GM18520 (cell line): Measurements from ENCODE around the gene CPA4.

Experiments used
- ATAC-seq: cut with Tn5 transposase; IDR thresholded peaks from one replicate; pipeline ENCODE4 v1.9.1; 2021; ENCODE audit not compliant: unreplicated experiment

Gene CPA4

DNA sequence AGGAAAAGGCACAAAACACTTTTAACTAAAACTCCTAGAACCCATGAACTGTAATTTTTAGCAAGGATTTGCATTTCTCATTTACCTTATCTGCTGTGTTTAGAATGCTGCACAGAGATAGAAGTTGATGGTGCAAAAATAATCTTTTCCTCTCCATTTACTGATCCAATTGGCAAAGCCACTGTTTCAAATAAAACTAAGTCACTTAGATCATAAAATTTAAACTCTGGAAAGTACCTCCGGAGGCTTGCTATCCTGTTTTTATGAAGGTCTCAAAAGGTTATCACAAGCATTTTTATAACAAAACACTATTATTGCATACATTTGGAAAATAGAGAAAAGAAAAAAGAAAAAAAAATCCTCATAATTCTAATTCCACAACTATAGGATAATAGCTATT, 18.7 kb upstream of the CPA4 start:
- ATAC-seq: no peak

DNA sequence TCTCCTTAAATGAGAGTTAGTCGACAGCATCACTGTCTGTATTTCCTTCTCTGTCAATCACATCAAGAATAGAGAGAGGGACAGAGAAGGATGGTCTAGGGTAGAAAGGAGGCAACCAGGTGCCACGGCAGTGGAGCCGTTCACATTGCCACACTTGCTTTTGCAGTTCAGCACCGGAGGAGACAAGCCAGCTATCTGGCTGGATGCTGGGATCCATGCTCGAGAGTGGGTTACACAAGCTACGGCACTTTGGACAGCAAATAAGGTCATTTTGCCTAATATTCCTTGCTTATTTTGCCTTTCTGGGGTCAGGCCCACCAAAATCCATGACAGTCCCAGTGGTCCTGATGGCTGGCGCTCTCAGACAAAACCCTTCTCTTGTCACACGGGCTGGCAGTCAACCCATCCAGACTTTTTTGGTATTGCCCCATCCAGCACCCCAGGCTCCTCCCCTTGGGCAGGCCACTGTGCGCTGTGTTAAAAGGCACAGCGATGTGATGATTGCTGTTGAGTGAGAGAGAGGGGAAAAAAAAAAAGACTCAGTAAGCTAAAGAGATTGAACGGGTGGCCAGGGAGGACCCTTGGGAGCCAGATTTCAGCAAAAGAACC, 17.9 kb upstream of the CPA4 start:
- ATAC-seq: no peak

DNA sequence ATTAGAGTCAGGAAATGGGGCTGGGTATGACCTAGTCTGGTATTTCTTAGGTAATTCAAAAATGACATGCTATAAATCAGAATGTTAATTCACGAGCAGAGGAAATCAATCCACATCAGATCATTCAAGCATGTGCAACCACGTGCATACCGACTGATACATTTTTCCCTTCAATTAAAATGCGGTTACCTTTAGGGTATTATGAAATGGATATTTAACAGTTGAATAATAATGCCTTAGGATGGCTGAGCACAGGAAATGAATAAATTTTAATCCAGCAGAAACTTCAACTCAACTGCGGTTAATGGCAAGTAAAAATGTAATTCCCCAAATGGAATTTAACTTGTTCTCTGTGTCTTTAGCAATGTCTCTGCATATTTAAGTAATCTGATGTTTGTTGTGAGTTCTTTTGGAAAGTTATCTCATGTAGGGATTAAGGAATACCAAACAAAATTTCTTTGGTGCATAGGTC, 17.1 kb upstream of the CPA4 start:
- ATAC-seq: no peak

DNA sequence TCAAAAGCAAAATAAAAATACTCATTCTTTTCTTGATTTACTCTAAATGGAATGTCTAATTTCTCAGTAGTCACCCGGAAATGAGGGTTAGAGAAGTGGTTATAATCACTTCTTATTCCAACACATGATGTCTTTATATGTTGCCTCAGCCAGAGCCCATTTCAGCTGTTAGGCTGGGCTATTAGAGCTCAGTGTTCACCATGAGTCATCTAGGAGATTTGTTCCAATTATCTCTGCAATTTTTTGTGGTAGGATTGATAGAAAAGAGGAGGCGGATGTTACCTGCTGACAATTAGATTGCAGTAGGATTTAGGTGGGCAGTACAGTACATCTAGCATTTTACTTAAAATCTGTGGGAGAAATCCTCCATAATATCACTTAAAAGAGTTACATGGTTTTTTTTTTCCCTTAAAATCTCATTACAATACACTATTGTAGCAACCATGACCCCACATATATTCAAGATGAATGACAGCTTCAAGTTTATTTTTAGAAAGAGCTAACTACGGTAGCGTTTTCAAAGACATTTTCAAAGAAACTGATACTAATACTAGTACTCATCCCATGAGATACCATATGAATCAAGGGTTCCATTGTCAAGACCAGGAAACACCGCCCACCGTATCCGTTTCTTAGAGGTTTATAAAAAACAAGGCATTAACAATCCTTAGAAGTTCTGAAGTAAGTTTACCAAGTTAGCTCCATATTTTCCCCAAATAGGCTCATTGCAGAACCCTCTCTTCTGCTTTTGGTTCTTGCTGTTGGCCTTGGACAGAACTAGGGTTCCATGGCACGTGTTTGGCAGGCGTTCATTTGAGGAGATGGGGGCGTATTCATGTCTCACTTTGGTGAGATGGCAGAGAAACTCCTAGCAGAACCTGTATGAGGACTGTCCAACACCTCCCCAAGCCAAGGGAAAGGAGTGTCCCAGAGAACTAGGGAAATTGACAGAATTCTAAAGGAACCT, 15.9 kb upstream of the CPA4 start:
- no peak for ATAC-seq

DNA sequence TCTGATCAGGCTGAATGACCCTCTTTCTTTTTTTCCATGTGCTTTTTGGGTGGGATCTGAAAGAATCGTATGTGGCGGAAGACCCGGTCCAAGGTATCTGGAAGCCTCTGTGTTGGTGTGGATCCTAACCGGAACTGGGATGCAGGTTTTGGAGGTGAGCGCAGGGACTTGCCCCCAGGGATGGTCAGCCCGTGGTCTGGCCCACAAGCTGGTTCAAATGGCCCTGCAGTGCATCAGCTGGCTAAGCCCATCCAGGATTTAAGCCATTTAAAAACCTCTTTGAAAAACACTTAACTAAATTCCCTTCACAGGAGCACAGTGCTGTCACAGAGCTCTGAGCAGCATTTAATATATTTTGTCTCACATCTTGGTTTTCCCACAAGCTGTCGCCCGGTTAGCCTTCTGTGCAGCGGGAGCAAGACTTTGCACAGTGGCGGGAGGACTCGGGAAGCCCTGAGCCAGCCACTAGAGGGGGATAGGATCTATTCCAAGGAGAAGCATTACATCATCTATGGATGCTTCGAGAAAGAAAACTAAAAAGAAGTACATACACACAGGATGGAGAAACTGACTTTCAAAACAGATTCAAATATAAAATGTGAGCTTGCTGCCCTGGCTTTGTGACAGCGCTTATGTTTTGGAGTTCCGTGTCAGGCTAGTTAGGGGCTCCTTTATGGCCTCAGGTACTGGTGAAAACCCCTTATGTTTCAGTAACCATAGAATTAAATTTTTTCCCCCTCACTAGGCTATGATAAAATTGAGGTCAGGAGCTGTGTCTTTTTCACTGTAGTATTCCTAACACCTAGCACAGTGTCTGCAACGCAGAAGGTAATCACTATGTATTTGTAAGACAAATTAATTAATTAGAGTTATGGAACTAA, 15.0 kb upstream of the CPA4 start:
- ATAC-seq: no peak

DNA sequence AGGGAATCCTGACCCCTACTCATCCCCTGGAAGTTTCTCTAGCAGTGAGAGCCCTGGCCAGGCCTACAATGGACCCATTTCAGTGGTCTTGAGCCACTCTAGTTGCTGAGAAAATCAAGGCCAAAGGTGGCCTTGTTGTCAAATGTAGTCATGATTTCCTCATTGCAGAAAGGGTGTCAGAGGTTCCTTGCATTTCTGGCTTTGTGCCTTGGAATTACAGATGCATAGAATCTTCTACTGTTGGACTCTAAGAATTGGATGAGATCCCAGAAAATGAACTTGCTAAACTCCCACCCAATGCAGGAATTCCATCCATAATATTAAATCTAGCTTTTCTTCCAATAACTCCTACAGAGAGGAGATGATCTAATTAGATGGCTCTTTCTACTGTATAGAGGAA, 14.1 kb upstream of the CPA4 start:
- no peak for ATAC-seq

DNA sequence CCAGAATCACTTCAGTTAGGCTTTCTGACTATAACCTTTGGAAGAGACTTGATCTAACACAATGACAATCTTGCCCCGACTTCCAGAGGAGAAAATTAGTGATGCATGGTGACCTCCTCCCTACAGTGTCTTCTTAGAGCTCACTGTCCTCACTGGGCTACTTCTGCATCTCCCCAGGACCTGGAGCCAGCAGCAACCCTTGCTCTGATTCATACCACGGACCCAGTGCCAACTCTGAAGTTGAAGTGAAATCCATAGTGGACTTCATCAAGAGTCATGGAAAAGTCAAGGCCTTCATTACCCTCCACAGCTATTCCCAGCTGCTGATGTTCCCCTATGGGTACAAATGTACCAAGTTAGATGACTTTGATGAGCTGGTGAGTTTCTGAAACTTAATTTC, 13.7 kb upstream of the CPA4 start:
- no peak for ATAC-seq

DNA sequence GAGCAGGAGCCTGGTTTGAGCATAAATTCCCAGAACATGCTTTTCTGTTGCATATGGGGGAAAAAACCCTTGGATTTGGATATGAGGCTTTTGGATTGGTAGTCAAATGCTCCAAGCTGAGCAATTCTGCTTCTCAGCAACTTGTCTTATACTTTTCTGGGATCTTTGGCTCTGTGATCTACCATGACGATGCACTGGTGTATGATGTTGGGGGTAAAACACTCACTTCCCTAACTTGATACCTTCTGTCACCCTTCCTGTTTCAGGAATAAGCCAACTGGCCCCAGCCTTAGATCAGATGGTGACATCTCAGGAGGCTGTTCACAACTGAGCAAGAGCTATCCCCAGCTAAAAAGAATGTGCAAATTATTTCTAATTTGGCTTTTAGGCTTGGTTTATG, 13.1 kb upstream of the CPA4 start:
- ATAC-seq: no peak

DNA sequence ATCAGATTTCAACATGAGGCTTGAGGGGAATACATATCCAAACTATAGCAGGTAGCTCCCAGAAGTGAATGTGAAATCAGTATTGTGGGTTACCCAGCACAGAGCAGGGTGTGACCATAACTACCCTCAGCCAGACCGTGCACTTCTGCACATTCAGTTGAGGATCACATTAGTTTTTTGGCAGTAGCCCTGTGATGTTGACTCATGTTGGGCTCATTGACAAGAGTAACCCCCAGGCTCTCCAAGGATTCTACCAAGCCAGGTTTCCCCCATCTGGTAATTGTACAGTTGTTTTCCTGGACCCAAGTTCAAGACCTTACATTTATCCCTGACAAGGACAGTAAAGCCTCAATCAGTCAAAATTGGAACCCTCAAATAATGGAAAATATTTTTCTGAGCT, 11.7 kb upstream of the CPA4 start:
- no peak for ATAC-seq

DNA sequence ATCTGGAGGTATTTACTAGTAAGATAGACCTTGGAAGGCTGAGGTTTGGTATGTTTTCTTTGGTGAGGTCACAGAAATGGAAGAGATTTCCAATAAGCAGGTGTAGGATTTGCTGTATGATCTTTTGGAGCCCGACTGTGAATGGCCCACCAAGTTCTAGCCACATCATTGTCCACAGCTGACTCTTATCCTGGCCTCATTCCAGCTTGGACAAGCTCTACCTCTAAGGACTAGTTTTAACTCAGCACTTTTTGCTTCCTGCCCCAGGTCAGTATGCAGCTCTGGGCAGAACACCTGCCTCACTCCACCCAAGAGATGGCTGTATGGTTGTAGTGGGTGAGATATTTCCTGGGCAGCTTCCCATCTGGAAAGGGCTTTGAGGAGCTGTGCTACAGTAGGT, 6.1 kb upstream of the CPA4 start:
- ATAC-seq: no peak

DNA sequence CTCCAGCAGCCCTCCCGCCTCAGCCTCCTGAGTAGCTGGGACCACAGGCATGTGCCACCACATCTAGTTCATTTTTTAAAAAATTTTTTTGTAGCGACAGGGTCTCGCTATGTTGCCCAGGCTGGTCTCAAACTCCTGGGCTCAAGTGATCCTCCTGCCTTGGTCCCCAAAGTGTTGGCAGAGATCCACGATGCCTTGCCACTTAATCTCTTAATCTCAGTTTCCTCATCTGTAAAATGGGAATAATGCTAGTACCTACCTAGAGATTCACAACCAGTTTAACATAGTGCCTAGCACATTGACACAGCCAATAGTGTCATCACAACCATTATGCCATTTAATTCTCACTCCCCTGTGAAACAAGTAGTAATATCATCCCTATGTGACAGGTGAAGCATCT, 4.8 kb upstream of the CPA4 start:
- no peak for ATAC-seq

DNA sequence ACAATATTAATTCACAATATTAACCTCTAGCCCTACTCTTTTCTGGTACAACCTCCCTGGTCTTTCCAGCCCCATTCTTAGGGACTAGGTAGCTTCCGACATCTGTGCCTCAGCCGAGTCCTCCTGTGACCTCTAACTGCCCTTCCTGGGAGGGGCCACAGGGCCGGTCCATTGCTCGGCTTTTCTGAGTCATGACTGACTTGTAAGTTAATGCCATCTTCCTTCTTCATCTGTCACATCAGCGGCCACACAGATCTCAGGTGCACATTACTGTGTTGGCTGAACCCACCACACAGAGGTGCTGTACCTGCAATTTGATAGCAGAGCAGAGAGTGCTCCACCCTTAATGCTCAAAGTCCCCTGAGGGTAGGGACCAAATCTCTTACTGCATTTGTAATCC, 4.1 kb upstream of the CPA4 start:
- no peak for ATAC-seq

DNA sequence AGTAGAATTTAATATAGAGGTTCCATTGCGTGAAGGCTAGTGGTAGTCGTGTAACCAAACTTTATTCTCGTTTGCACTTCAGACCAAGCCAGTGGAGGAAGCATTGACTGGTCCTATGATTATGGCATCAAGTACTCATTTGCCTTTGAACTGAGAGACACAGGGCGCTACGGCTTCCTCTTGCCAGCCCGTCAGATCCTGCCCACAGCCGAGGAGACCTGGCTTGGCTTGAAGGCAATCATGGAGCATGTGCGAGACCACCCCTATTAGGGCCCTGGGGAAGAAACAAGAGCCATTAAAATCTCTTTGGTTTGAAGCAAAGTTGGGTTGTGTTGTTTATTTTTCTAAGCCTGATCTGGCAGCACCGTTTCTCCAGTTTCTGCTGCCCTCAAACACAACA, 3.5 kb upstream of the CPA4 start:
- no peak for ATAC-seq

DNA sequence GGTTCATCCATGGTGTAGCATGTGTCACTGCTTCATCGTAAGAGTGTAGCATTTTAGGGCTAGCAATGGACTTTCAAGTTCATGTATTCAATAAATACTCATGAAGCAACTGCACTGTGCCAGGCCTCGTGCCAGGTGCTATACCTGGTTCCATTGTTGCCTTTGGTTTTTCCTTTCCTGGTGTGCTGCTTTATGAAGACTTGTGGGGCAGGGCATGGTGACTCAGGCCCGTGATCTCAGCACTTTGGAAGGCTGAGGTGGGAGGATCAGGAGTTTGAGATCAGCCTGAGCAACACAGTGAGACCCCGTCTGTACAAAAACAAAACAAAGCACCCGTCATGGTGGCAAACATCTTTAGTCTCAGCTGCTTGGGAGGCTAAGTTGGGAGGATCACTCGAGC, 2.2 kb upstream of the CPA4 start:
- ATAC-seq: no peak

DNA sequence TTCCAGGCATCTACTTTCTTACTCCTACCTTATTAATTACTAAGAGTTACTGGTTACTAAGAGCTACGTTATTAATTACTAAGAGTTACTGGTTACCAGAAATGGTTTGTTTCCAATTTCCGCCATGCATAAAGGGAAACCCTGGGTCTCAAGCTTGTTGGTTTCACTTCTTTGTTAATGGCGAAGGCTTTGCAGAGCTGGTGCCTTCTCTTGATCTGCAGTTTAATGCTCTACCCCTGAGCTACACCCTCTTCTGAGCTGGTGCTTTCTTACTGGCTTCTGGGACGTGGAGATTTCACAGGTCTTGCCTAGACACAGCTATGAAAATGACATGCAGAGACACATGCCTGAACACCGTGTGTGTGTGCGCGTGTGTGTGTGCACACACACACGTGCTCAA, 560 bp downstream of the CPA4 start:
- no peak for ATAC-seq

DNA sequence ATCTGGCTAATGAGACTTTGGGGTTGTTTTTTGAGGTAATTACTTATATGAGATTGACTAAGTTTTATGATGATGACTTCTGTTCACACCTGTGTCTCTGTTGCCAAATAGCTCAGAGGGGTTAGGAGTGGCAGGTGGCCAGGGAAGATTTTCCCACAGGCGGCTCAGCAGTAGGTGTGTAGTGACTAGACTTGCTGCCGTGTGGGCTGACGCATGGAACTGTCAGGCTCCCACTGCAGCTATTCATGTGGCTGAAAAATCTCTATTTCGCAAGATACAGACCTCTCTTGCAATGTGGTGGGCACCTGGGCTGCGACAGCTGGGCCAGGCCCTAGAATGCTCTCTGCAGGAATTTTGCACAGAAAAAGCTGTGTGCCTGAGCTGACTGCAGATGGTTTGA, 1.4 kb downstream of the CPA4 start:
- ATAC-seq: no peak

DNA sequence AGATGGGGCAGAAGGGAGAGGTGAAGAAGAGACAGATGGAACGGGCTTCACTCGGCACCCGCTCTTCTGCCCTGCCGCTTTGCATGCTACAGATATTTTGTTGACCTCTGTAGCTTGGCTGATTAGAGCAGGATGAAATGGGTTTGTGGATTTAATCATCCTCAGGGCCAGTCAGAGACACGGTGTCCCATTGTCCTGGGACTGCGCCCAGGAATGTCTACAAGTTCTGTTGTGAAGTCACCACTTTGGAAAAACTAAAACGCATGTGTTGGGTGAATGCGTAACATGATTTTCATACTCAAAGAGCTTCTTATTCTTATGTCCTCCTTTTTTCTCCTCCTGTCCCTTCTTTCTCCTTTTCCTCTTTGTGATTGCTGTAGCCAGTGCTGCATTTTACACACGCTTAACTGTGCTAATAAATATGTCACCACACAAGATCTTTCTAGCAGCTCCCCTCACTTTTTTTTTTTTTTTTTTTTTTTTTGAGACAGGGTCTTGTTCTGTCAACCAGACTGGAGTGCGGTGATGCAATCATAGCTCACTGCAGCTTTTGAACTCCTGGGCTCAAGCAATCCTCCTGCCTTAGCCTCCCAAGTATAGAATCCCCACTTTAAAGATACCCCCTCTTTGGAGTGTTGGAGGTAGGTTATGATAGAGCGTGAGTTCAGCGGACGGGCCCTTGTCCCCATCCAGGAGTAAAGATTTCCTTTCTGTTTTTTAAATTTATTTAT, 3.4 kb downstream of the CPA4 start:
- ATAC-seq: no peak

DNA sequence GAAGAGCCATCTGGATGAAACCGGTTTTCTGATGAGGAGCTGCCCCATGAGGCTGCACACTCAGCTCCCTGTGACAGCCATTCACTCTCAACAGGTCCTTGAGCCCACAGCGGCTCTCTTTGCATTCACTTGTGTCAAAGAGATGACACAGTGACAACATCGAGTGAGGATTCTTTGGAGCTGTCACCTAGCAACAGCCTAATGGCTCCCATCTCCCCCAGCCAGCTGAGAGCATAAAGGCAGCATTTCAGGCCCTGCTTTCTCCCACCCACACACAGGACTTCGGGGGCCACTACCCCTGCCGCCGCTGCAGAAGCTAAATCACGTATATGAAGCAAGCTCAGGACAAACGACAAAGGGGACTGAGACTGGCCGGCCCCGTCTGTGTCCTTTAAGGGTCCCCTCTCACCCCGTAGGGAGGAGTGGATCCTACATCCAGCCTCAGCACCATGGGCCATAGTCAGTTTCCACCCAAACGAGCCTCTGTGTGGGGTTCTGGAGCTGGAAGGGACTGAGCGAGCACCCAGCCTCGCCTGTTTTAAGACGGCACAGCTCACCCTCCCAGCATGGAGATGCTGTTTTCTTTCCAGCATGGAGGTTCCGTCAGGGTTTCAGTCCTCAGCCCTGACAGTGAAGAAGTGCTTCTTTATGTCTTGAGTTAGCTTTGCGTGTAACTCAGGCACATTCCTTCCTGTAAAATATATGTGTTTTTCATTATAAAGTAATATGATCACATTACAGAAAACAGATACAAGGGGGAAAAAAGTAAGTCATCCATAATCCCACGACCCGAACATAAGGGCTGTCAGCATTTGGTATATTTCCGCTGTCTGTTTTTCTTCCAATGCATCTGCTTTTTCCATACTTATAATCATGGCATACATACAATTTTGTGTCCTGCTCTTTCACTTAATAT, 4.9 kb downstream of the CPA4 start:
- no peak for ATAC-seq

DNA sequence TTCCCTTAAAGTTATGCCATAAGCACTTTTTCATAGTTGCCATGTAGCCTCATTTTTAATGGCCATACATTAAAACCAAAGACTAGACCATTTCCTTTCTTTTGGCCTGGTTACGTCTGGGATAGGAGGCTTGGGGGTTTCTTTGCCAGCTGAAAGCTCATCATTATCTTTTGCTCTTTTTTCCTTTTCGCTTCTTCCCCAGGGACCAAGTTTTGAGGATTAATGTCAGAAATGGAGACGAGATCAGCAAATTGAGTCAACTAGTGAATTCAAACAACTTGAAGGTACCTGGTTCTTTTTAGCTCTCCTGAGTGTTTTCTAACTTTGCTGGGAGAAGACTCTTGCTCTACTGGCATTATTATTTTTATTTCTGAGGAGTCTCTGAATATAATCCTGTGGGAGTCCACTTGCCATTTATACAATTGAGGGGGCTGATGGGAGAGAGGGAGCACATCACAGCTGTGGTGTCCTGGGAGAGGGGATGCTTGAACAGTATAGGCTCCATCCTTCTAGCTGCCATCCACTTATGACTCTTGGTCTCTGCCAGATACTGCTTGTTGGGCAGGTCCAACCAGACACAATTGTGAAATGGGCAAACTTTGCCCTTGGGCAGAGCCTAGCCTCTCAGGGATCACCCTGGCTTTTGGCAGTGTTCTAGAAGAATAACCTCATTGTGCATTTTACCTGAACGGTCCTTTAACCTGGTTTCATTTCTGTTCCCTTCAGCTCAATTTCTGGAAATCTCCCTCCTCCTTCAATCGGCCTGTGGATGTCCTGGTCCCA, 5.8 kb downstream of the CPA4 start:
- no peak for ATAC-seq
